ENCODE results near the gene DLGAP1.
A peak's percentile ranks its signal among the peaks of the same experiment; 100 is the strongest.

Gene DLGAP1

GRCh38 chr18:3530807-3531206 is 924.3 kb downstream of the DLGAP1 start:
- no peak for DNase-seq (ENCODE audit: low read depth)

GRCh38 chr18:3529601-3530000 is 925.5 kb downstream of the DLGAP1 start:
- DNase-seq (ENCODE audit: low read depth): no peak

GRCh38 chr18:3529077-3529476 is 926.0 kb downstream of the DLGAP1 start:
- DNase-seq (ENCODE audit: low read depth): no peak

GRCh38 chr18:3528231-3528630 is 926.9 kb downstream of the DLGAP1 start:
- no peak for DNase-seq (ENCODE audit: low read depth)

GRCh38 chr18:3526421-3527354 is 928.4 kb downstream of the DLGAP1 start:
- DNase-seq (ENCODE audit: low read depth): no peak

DNA sequence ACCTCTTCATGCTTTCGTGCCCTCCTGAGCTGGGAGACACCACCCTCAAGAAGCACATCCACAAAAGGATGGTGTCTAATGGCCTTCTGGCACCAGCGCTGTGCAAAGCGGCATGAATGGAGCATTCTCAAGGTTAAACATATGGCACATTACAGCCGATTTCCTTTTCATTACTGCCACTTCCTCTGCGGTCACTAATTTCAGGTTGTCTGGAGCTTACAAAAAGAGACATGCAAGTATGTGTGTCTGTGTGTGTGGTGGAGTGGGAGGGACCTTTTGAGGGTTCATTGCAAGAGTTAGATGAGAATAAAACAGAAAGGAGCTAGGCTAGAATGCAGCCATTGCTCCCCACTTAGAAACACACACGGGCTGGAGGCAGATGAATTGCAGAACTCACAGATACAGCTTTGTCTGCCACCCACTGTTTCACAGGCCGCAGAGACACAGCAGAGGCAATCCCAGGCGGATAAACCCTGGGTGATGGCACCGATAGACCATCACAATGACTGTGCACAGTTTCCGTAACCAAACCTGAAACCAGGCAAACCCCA is 929.2 kb downstream of the DLGAP1 start:
- DNase-seq (ENCODE audit: low read depth): peak; percentile 1

GRCh38 chr18:3524706-3525105 is 930.4 kb downstream of the DLGAP1 start:
- DNase-seq (ENCODE audit: low read depth): no peak

GRCh38 chr18:3520230-3521085 is 934.6 kb downstream of the DLGAP1 start:
- no peak for DNase-seq (ENCODE audit: low read depth)

DNA sequence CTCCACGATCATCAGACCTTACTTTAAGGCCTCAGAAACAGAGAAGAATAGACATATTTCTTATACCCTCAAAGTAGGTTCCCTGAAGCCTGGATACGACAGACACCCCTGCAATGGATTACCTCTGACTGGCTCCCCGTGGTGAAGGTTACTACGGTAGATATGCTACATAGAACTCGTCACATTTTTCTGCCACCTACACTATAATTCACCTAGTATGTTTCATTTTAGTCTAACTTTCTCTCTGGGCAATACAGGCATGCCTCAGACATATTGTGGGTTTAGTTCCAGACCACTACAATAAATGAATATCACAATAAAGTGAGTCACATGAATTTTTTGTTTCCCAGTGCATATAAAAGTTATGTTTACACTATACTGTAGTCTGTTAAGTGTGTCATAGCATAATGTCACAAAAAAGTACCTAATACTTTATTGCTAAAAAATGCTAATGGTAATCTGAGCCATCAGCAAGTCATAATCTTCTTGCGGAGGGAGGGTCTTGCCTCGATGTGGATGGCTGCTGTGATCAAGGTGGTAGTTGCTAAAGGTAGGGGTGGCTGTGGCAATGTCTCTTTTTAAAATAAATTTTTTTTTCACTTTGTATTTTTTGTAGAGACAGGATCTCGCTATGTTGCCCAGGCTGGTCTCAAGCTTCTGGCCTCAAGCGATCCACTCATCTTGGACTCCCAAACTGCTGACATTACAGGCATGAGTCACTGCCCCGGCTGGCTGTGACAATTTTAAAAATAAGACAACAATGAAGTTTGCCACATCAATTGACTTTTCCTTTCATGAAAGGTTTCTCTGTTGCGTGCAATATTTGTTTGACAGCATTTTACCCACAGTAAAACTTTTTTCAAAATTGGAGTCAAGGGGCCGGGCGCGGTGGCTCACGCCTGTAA is 940.5 kb downstream of the DLGAP1 start:
- DNase-seq (ENCODE audit: low read depth): no peak

DNA sequence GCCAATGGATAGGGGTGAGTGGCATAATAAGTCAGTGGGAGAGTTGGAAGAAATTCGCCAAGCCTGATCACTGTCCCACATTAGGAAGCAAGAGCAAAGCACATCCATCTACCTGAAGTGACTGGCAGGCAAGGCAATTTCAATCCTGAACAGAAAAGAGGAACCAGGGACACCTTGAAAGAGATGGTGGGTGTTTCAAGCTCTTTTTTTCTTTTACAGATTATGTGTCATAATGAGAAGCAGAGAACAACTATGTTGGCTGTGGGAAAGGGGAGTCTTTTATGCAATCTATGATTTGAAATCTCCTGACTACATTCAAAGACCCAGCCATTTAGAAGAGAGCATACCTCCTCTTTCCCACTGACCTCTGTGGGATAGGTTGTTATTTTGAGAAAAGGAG is 941.6 kb downstream of the DLGAP1 start:
- DNase-seq (ENCODE audit: low read depth): no peak

DNA sequence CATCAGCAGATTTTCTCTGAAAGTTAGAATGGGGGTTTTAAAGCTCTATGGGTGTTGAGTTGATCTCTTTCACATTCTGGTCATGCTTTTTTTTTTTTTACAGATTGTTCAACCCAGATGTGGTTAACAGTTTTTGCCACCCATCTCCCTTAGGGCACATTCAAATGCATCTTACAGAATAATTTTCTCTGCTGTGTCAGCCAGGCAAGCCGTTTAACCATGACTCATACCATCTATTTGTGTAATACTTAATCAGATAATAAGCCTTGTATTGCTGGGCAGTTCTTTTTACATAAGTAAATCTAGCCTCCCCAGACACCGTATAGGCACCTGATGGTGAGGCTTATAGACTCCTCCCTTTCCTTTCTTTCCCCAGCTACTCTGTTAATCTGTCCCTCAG is 943.1 kb downstream of the DLGAP1 start:
- DNase-seq (ENCODE audit: low read depth): no peak

DNA sequence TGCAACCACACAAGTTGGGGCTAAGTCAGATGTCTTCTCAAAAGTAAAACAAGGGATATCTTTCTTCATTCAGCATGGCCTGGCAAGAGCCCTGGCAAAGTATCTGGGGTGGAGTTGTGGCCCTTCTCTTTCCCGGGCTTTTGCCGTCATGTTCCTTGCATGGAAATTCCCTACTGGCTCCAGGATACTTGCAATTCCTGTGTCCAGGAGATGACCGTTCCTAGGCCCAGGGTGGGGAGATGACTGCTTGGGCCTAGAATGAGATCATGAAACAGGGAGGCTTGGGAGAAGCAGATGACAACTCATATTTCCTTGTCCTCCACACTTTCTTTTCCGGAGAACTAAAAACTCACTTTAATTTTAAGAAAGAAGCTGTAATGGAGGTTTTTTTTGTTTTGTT is 944.2 kb downstream of the DLGAP1 start:
- DNase-seq (ENCODE audit: low read depth): no peak

DNA sequence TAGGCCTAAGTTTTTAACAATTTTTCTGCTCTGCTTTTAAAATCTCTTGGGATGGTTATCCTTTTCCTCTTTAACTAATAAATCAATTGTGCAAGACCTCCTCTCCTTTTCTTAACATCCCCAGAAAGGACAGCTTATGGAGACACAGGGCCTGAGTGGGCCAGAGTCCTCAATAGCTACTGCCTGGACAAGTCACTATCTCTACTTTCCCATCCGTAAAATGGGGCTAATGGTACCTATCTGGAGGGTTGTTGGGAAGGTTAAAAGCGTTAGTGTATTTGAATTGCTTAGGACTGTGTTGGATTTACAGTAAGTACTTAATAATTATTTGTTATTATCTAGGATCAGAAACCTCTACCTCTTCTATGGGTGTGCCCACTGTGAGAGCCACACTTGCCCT is 945.1 kb downstream of the DLGAP1 start:
- DNase-seq (ENCODE audit: low read depth): no peak

DNA sequence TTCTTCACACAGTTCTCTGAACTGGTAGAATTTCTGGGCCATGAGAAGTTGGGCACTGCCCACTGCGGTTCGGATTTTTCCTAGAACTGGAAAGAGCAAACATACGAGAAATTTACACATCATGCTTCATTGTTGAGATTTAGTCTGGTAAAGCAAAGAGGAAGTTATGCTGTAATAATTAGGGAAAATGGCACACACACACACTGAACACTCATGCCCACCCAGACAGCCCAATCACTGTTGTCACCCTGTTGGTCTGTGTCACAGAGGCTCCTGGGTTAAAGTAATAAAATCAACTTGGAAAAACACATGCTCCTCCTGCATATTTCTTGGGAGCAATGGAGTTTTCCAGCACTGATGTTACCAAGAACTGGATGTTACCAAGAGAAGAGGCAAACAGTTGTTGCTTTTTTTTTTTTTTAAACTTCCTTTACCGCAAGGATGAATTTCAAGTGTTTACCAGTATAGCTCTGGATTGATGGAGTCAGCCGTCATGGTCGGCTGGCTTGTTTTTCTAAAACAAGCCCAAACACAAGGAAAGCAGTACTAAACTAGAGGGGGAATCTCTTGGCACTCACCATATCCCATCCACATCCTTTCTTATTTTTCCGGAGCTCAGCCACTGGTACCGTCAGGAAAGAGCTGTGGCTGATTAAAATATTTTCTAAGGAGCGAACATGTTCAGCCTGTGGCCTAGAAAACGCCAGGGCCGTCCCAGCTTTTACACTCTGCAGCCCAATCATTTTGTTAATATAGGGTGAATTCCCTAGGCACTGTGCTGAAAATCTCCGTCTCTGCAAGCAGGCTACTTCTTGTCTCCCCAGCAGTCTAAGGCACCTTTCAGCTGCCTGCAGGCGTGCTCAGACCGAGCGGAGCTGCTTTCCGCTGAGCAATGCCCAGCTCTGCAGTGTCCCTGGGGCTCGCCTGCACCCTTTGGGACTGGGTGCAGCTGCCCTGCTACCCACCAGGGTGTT is 946.2 kb downstream of the DLGAP1 start:
- DNase-seq (ENCODE audit: low read depth): no peak

DNA sequence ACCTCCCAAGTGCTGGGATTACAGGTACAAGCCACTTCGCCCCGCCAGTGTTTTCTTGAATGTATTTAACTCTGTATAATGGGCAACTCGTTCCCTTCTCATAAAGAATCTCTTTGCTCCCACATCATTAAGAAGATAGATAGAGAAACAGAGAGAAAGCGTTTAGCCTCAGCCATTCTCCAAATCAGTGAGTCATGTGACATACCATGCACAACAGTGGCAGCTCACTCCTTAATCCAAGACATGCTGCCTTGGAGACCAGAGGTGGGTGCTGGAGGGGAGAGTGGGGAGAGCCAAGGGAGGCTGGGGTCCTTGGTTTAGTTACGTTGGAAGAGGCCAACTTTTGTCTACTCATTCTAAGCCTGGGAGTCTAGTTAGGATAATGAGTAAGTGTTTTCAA is 950.5 kb downstream of the DLGAP1 start:
- no peak for DNase-seq (ENCODE audit: low read depth)

GRCh38 chr18:3502650-3503049 is 952.5 kb downstream of the DLGAP1 start:
- no peak for DNase-seq (ENCODE audit: low read depth)

DNA sequence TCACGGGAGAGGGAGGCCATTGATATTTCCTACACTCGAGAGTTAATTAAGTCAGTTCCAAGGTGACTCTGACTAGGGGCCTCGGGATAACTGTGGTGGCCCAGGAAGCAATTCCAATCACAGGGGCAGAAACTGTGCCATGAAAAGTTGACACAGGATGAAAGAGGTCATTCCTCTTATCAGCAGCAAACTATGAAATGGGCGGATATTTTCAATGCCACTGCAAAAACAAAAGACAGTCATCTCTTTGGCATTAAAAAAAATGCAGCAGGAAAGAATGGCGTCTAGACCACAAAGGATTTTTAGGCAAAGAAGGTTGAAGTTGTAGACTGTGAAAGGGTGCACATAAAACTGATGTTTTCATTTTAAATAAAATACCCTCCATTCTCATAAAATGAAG is 955.1 kb downstream of the DLGAP1 start:
- no peak for DNase-seq (ENCODE audit: low read depth)

DNA sequence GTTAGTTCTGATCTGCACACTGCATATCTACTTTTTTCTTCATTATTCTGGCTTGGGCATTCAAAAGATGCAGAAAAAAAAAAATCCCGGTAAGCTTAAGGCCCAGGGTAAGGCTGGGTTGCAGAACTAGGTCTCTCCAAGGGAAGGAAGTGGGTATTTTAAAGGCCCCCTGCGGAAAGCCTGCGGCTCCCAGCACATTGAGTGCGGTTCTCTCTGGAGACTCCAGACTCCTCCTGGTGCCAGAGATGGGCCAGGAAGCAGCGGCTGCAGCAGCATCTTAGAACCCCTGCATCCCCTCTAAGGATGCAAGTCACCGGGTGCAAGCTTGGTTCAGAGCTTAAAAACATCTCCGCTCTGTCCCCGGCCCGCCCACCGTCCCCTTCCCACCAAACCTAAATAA is 955.6 kb downstream of the DLGAP1 start:
- no peak for DNase-seq (ENCODE audit: low read depth)

DNA sequence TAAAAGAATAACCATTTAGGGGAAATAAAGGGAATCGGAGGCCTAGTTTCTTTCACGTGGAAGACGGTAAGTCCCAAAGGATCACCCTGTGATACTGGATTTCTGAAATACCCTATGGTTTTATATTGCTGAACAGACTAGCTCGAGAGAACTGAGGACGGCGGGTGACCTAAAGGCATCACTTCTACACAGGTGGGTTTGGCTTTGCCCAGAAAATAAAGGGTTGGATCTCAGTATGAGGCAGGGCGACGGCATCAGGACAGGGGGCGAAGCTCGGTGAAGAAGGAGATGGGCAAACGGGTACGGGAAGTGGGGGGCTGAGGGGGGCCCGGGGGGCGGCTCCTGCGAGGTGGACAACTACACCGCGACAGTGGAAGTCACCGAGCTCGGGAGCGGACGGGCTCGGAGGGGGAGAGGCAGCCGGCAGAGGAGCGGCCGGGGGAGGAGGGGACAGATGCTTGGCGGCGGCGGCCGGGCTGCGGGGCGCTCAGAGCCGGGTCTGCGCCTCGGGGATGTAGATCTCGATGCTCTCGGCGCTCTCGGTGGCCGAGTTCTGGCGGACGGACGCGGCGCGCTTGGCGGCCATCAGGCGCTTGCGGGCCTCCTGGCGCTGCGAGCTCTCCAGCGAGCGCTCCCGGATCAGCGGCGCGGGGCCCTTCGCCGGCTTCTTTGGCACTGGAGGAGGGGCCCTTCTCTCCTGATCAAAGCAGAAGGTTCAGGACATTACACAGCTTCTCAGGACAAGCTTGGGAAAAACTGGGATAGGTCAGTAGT is 956.2 kb downstream of the DLGAP1 start:
- DNase-seq (ENCODE audit: low read depth): no peak
